Left lung (tissue), 10 donors: ENCODE results near the gene NXT1. TPM values are rescaled to one million over a fixed set of nuclear protein-coding genes. Genes with fewer than 3 reads are reported as not detected.
"Not testable (repeated sequence)": the region's sequence is repeated elsewhere in the genome, so short reads cannot be mapped to it uniquely, and the experiment has no call there.

Experiments
- ATAC-seq: fragments of 200-7000 bp; cut with Tn5 transposase; one replicate; pipeline ENCODE4 v1.9.1; 2020; ENCODE audit warnings: moderate library complexity
- DNase-seq, 4 donors: peaks; one replicate each; pipeline ENCODE4 v3.0.0-alpha.2; 2013 to 2020
- H3K27ac ChIP-seq, 2 donors: fragments of 200-600 bp; sonication (generic) in 1 of 2; one replicate each; pipeline versions ENCODE4 v1.5.0 to v1.8.0; 2020 to 2021
- H3K27me3 ChIP-seq, 2 donors: fragments of 200-600 bp; sonication (generic) in 1 of 2; one replicate each; pipeline versions ENCODE4 v1.5.0 to v1.8.0; 2020 to 2021
- H3K36me3 ChIP-seq, 2 donors: fragments of 200-600 bp; sonication (generic) in 1 of 2; one replicate each; pipeline versions ENCODE4 v1.5.0 to v1.8.0; 2020 to 2021
- H3K4me1 ChIP-seq, 2 donors: fragments of 200-600 bp; one replicate each; pipeline ENCODE4 v1.8.0; 2021
- H3K4me3 ChIP-seq, 2 donors: fragments of 200-600 bp; sonication (generic) in 1 of 2; one replicate each; pipeline versions ENCODE4 v1.5.0 to v1.8.0; 2020 to 2021; ENCODE audit warnings: mild to moderate bottlenecking in 1 of 2
- H3K9me3 ChIP-seq, 2 donors: fragments of 200-600 bp; sonication (generic) in 1 of 2; one replicate each; pipeline versions ENCODE4 v1.5.0 to v1.8.0; 2020 to 2021
- intact Hi-C, 2 donors: fragments of 100-400 bp; cut with DNase I; formaldehyde crosslinking; loops; one replicate each; pipeline versions ENCODE4 v1.11.2 to v1.14.2; 2022
- polyA plus RNA-seq, 6 donors: library from polyadenylated mRNA; unstranded; fragments of 120-200 nt; gene quantifications; one replicate each; pipeline ENCODE4 v1.2.1, GENCODE V29; 2013; ENCODE audit not compliant: insufficient read length in 6 of 6
- total RNA-seq, 2 donors: library from RNA; stranded (reverse); fragmentation: NEBNext Ultra II Directional; extraction: Animal tissue kit (Norgen Biotek cat#: 25700); gene quantifications; one replicate each; pipeline ENCODE4 v1.2.1, GENCODE V29; 2021
- TF ChIP-seq, protein P1 (sequence below), 2 donors: fragments of 200-600 bp; sonication (generic) in 1 of 2; IDR thresholded peaks; one replicate each; pipeline versions ENCODE4 v1.5.0 to v1.8.0; 2021; ENCODE audit warnings: antibody characterized with exemption in 2 of 2
- donor health status: DM: no; HTN: yes; CAD: no.
- donor health status: DM: no; HTN: no; CAD: no.

NXT1 gene
- total and polyA plus RNA-seq, 8 donors = 12.0 to 19.4 (median 16.2) TPM

GRCh38 chr20:23303325-23304102 lies 47.1 kb upstream of the NXT1 start:
- intact Hi-C loops = no loop called here
- H3K27me3 ChIP-seq = no peaks in the 10 kb centered on the region
- H3K4me1 ChIP-seq = no peaks in the 10 kb centered on the region
- no peaks in the 10 kb centered on the region for H3K9me3 ChIP-seq
- ATAC-seq (no peak), DNase-seq (no peak)
- no peaks in the 10 kb centered on the region for H3K36me3 ChIP-seq
- TF ChIP-seq, protein P1, sequence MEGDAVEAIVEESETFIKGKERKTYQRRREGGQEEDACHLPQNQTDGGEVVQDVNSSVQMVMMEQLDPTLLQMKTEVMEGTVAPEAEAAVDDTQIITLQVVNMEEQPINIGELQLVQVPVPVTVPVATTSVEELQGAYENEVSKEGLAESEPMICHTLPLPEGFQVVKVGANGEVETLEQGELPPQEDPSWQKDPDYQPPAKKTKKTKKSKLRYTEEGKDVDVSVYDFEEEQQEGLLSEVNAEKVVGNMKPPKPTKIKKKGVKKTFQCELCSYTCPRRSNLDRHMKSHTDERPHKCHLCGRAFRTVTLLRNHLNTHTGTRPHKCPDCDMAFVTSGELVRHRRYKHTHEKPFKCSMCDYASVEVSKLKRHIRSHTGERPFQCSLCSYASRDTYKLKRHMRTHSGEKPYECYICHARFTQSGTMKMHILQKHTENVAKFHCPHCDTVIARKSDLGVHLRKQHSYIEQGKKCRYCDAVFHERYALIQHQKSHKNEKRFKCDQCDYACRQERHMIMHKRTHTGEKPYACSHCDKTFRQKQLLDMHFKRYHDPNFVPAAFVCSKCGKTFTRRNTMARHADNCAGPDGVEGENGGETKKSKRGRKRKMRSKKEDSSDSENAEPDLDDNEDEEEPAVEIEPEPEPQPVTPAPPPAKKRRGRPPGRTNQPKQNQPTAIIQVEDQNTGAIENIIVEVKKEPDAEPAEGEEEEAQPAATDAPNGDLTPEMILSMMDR (IDR thresholded peaks at IDR 0.05) = no peak
- no peak overlapping the region for H3K4me3 ChIP-seq
- no peak overlapping the region for H3K27ac ChIP-seq

DNA sequence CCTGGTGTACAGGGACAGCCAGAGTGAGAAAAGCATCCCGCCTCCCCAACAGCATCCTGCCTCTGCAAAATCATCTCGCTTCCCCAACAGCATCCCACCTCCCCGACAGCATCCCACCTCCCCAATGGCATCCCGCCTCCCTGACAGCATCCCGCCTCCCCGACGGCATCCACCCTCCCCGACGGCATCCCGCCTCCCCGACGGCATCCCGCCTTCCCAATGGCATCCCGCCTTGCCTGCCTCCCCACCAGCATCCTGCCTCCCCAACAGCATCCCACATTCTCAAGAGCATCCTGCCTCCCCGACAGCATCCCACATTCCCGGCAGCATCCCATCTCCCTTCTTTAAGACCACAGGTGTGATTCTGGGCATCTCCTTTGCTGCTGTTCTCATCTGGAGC lies 46.0 kb upstream of the NXT1 start:
- Histone ChIP-seq H3K9me3 (no peaks in the 10 kb centered on the region), H3K4me1 (no peaks in the 10 kb centered on the region), H3K4me3 (no peak overlapping the region), H3K27me3 (no peaks in the 10 kb centered on the region), H3K36me3 (no peaks in the 10 kb centered on the region), H3K27ac (no peak overlapping the region)
- DNase-seq (no peak), ATAC-seq (no peak)
- intact Hi-C loops = no loop called here
- TF ChIP-seq, protein P1 (IDR thresholded peaks at IDR 0.05) = no peak

DNA sequence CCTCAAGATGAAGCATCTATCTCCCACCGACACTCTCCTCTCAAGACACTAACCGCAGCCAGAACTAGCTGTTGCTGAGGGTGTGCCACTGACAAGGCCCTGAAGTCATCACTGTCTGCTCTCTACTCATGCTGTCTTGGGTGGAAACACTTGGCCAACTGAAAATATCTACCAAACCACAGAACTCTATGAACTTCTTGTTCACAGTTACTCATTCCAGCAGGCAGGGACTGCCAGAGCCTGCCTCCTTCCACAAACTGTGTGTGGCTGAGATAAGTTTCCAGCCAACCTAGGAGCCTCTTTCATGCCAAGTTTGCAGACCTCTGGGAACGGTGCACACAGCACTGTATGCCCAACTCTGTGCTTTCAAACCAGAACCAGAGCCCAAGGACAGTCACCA lies 45.5 kb upstream of the NXT1 start:
- TF ChIP-seq, protein P1 (IDR thresholded peaks at IDR 0.05) = no peak

GRCh38 chr20:23307393-23307792 lies 43.2 kb upstream of the NXT1 start:
- H3K27ac ChIP-seq, H3K4me1 ChIP-seq, ATAC-seq, H3K4me3 ChIP-seq, intact Hi-C loops, H3K36me3 ChIP-seq, H3K9me3 ChIP-seq, DNase-seq, H3K27me3 ChIP-seq: not testable (repeated sequence)

More for the DNA sequence above, 45.5 kb upstream of the NXT1 start:
- H3K36me3 ChIP-seq = no peaks in the 10 kb centered on the region
- intact Hi-C loops = no loop called here
- ATAC-seq = peak; percentile 41
- DNase-seq = no peak
- H3K27ac ChIP-seq = no peak overlapping the region
- H3K4me1 ChIP-seq = no peaks in the 10 kb centered on the region
- H3K27me3 ChIP-seq = no peaks in the 10 kb centered on the region
- H3K4me3 ChIP-seq = no peak overlapping the region
- H3K9me3 ChIP-seq = no peaks in the 10 kb centered on the region

DNA sequence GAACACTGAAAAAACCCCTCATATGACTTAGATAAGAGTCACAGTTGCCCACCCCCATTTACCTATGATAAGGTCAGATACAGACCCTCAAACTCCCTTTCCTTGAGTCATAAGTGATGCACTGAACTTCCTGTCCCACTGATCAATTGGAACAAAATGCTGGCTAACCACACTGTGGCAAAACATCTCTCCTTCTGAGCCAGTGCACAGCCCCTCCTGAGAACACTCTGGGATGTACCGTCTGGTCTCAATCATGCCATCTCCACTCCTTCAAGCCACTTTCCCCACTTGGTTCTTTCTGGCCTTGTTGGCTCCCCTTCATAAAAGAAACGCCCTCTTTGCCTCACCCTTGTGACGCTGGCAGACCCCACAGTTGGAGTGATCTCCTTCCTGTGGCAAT lies 42.6 kb upstream of the NXT1 start:
- no peaks in the 10 kb centered on the region for H3K4me1 ChIP-seq
- H3K36me3 ChIP-seq = no peaks in the 10 kb centered on the region
- DNase-seq = no peak
- TF ChIP-seq, protein P1 (IDR thresholded peaks at IDR 0.05) = no peak
- no peak for ATAC-seq
- no peak overlapping the region for H3K27ac ChIP-seq
- intact Hi-C loops = no loop called here
- H3K9me3 ChIP-seq = no peaks in the 10 kb centered on the region
- H3K27me3 ChIP-seq = no peaks in the 10 kb centered on the region
- no peak overlapping the region for H3K4me3 ChIP-seq

GRCh38 chr20:23308908-23309307 lies 41.7 kb upstream of the NXT1 start:
- intact Hi-C loops = no loop called here
- Histone ChIP-seq H3K27me3 (no peaks in the 10 kb centered on the region), H3K36me3 (no peaks in the 10 kb centered on the region), H3K9me3 (no peaks in the 10 kb centered on the region), H3K27ac (no peak overlapping the region), H3K4me1 (no peaks in the 10 kb centered on the region), H3K4me3 (no peak overlapping the region)
- no peak for DNase-seq
- TF ChIP-seq, protein P1 (IDR thresholded peaks at IDR 0.05) = no peak
- ATAC-seq = no peak
